WTC11 (cell line): ENCODE results near the gene STRN. TPM values are rescaled to one million over a fixed set of nuclear protein-coding genes. Genes with fewer than 3 reads are reported as not detected.

ENCODE experiments used
- ATAC-seq: fragments of 200-7000 bp; cut with Tn5 transposase; 2 replicates; pipeline ENCODE4 v1.10.0; 2021; ENCODE audit warnings: mild to moderate bottlenecking, moderate library complexity
- CTCF ChIA-PET: fragments of 300-600 bp; sonication (Branson Sonifier 250); formaldehyde crosslinking; loops from one replicate; lab custom pipeline; 2021; ENCODE audit warnings: antibody characterized with exemption; lab: Charles Lee
- POLR2A ChIA-PET: fragments of 350-600 bp; sonication (Branson Sonifier 250); formaldehyde crosslinking; loops from one replicate; lab custom pipeline; 2021; ENCODE audit warnings: antibody characterized with exemption; lab: Charles Lee
- DNase-seq: peaks from one replicate; pipeline ENCODE4 v3.0.0; 2021; ENCODE audit warnings: low spot score
- H3K27ac Mint-ChIP-seq: 2 replicates; pipeline ENCODE4 v1.8.0; 2021; ENCODE audit warnings: mixed read lengths
- H3K27me3 Mint-ChIP-seq: 2 replicates; pipeline ENCODE4 v1.8.0; 2021; ENCODE audit warnings: low read depth, mild to moderate bottlenecking, moderate library complexity, mixed read lengths
- H3K36me3 Mint-ChIP-seq: 2 replicates; pipeline ENCODE4 v1.8.0; 2021; ENCODE audit warnings: mixed read lengths
- H3K4me1 Mint-ChIP-seq: 2 replicates; pipeline ENCODE4 v1.8.0; 2022; ENCODE audit warnings: mixed read lengths
- H3K4me3 Mint-ChIP-seq: 2 replicates; pipeline ENCODE4 v1.8.0; 2021; ENCODE audit warnings: mild to moderate bottlenecking, moderate library complexity, mixed read lengths
- H3K9me3 Mint-ChIP-seq: 2 replicates; pipeline ENCODE4 v1.8.0; 2021; ENCODE audit warnings: mixed read lengths
- AR ChIP-seq: fragments of 250-450 bp; sonication (Bioruptor Pico); IDR thresholded peaks from 2 replicates; pipeline ENCODE4 v1.9.0; 2021; ENCODE audit warnings: mild to moderate bottlenecking
- ATF1 ChIP-seq: sonication (generic); formaldehyde crosslinking; IDR thresholded peaks from 2 replicates; pipeline ENCODE4 v1.8.1; 2023; ENCODE audit warnings: mild to moderate bottlenecking, moderate library complexity, missing genetic modification reagents
- ATF2 ChIP-seq: sonication (generic); formaldehyde crosslinking; IDR thresholded peaks from 2 replicates; pipeline ENCODE4 v1.8.1; 2022; ENCODE audit warnings: low read depth, missing genetic modification reagents, borderline replicate concordance
- CBFB ChIP-seq: sonication (generic); formaldehyde crosslinking; IDR thresholded peaks from 2 replicates; pipeline ENCODE4 v1.8.1; 2022; ENCODE audit warnings: mild to moderate bottlenecking, low read depth, missing genetic modification reagents
- ELF4 ChIP-seq: sonication (generic); formaldehyde crosslinking; IDR thresholded peaks from 2 replicates; pipeline ENCODE4 v1.8.1; 2022; ENCODE audit warnings: low read depth, mild to moderate bottlenecking, moderate library complexity, missing genetic modification reagents
- GABPB1 ChIP-seq: sonication (generic); formaldehyde crosslinking; IDR thresholded peaks from 2 replicates; pipeline ENCODE4 v1.8.1; 2023; ENCODE audit warnings: mild to moderate bottlenecking, missing genetic modification reagents
- GTF2I ChIP-seq: fragments of 250-450 bp; sonication (Bioruptor Pico); conservative IDR thresholded peaks from 2 replicates; pipeline ENCODE4 v1.4.0; 2021; ENCODE audit warnings: mild to moderate bottlenecking
- JUN ChIP-seq: sonication (generic); formaldehyde crosslinking; IDR thresholded peaks from 2 replicates; pipeline ENCODE4 v1.8.0; 2023; ENCODE audit warnings: mild to moderate bottlenecking, missing genetic modification reagents
- SMAD4 ChIP-seq: sonication (generic); formaldehyde crosslinking; IDR thresholded peaks from 2 replicates; pipeline ENCODE4 v1.8.0; 2022; ENCODE audit warnings: mild to moderate bottlenecking, missing genetic modification reagents
- SOX15 ChIP-seq: fragments of 250-450 bp; sonication (Bioruptor Pico); IDR thresholded peaks from 2 replicates; pipeline ENCODE4 v1.9.0; 2021; ENCODE audit warnings: mild to moderate bottlenecking
- TP53 ChIP-seq: sonication (generic); formaldehyde crosslinking; IDR thresholded peaks from 2 replicates; pipeline ENCODE4 v1.8.1; 2023; ENCODE audit warnings: mild to moderate bottlenecking, missing genetic modification reagents
- ZMAT4 ChIP-seq: fragments of 250-450 bp; sonication (Bioruptor Pico); IDR thresholded peaks from 2 replicates; pipeline ENCODE4 v1.9.0; 2021; ENCODE audit warnings: mild to moderate bottlenecking
- ZNF121 ChIP-seq: sonication (generic); formaldehyde crosslinking; IDR thresholded peaks from 2 replicates; pipeline ENCODE4 v1.8.0; 2023; ENCODE audit warnings: missing genetic modification reagents
- total RNA-seq: library from RNA; stranded (reverse); gene quantifications from 3 replicates; pipeline ENCODE4 v1.2.3, GENCODE V29; 2021
- TF ChIP-seq, protein P1 (sequence below): fragments of 200-600 bp; IDR thresholded peaks from 2 replicates; pipeline ENCODE4 v1.8.0; 2022; ENCODE audit warnings: antibody characterized with exemption
- TF ChIP-seq, protein P2 (sequence below): sonication (generic); formaldehyde crosslinking; IDR thresholded peaks from 2 replicates; pipeline ENCODE4 v1.8.1; 2022; ENCODE audit warnings: low read depth, mild to moderate bottlenecking, moderate library complexity, missing genetic modification reagents, borderline replicate concordance
- TF ChIP-seq, protein P3 (sequence below): fragments of 250-450 bp; sonication (Bioruptor Pico); IDR thresholded peaks from 2 replicates; pipeline ENCODE4 v1.9.0; 2021; ENCODE audit warnings: mild to moderate bottlenecking, borderline replicate concordance

STRN gene
- total RNA-seq, 1 experiment from 2014 or later, result 34.7 TPM

DNA sequence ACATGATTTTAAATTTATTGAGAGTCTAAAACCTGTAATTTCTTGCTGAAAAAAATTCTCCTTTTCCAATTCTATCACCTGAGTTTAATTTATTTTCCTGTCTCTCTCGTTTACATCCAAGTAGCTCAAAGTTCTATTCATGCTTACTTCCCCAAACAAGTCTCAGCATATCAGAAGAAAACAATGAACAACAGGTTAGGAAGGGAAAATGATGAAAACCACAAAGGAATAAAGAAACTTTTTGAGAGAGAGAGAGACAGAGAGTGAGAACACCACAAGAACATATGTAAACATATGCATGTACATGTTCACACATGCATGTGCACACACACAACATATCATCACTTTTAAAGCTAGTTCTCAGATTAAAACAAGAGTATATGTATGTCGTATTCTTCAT, 112.1 kb downstream of the STRN start:
- Mint-ChIP-seq H3K36me3 (peaks cover 20% of the 10 kb centered on the region), H3K27me3 (no peaks in the 10 kb centered on the region), H3K4me1 (peaks cover 4% of the 10 kb centered on the region; the same call in 1 of the 2 replicates), H3K4me3 (no peak overlapping the region), H3K27ac (peak overlapping the region; percentile 64), H3K9me3 (no peaks in the 10 kb centered on the region)
- no peak for TF ChIP-seq JUN (CRISPR knock-in tag)
- TF ChIP-seq GABPB1 (CRISPR knock-in tag), result no peak
- TF ChIP-seq, protein P1, sequence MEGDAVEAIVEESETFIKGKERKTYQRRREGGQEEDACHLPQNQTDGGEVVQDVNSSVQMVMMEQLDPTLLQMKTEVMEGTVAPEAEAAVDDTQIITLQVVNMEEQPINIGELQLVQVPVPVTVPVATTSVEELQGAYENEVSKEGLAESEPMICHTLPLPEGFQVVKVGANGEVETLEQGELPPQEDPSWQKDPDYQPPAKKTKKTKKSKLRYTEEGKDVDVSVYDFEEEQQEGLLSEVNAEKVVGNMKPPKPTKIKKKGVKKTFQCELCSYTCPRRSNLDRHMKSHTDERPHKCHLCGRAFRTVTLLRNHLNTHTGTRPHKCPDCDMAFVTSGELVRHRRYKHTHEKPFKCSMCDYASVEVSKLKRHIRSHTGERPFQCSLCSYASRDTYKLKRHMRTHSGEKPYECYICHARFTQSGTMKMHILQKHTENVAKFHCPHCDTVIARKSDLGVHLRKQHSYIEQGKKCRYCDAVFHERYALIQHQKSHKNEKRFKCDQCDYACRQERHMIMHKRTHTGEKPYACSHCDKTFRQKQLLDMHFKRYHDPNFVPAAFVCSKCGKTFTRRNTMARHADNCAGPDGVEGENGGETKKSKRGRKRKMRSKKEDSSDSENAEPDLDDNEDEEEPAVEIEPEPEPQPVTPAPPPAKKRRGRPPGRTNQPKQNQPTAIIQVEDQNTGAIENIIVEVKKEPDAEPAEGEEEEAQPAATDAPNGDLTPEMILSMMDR, result no peak
- TF ChIP-seq CBFB, result no peak
- no peak for TF ChIP-seq ATF2 (CRISPR knock-in tag)
- TF ChIP-seq GTF2I (CRISPR knock-in tag), result no peak
- TF ChIP-seq ATF1, result no peak
- TF ChIP-seq ELF4 (CRISPR knock-in tag), result no peak
- no peak for TF ChIP-seq TP53 (CRISPR knock-in tag)
- TF ChIP-seq, protein P2, sequence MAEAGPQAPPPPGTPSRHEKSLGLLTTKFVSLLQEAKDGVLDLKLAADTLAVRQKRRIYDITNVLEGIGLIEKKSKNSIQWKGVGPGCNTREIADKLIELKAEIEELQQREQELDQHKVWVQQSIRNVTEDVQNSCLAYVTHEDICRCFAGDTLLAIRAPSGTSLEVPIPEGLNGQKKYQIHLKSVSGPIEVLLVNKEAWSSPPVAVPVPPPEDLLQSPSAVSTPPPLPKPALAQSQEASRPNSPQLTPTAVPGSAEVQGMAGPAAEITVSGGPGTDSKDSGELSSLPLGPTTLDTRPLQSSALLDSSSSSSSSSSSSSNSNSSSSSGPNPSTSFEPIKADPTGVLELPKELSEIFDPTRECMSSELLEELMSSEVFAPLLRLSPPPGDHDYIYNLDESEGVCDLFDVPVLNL, result no peak
- no peak for TF ChIP-seq AR (CRISPR knock-in tag)
- TF ChIP-seq ZMAT4 (CRISPR knock-in tag), result no peak
- TF ChIP-seq, protein P3, sequence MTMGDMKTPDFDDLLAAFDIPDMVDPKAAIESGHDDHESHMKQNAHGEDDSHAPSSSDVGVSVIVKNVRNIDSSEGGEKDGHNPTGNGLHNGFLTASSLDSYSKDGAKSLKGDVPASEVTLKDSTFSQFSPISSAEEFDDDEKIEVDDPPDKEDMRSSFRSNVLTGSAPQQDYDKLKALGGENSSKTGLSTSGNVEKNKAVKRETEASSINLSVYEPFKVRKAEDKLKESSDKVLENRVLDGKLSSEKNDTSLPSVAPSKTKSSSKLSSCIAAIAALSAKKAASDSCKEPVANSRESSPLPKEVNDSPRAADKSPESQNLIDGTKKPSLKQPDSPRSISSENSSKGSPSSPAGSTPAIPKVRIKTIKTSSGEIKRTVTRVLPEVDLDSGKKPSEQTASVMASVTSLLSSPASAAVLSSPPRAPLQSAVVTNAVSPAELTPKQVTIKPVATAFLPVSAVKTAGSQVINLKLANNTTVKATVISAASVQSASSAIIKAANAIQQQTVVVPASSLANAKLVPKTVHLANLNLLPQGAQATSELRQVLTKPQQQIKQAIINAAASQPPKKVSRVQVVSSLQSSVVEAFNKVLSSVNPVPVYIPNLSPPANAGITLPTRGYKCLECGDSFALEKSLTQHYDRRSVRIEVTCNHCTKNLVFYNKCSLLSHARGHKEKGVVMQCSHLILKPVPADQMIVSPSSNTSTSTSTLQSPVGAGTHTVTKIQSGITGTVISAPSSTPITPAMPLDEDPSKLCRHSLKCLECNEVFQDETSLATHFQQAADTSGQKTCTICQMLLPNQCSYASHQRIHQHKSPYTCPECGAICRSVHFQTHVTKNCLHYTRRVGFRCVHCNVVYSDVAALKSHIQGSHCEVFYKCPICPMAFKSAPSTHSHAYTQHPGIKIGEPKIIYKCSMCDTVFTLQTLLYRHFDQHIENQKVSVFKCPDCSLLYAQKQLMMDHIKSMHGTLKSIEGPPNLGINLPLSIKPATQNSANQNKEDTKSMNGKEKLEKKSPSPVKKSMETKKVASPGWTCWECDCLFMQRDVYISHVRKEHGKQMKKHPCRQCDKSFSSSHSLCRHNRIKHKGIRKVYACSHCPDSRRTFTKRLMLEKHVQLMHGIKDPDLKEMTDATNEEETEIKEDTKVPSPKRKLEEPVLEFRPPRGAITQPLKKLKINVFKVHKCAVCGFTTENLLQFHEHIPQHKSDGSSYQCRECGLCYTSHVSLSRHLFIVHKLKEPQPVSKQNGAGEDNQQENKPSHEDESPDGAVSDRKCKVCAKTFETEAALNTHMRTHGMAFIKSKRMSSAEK (CRISPR knock-in tag), result no peak
- TF ChIP-seq SMAD4 (CRISPR knock-in tag), result no peak
- no peak for TF ChIP-seq ZNF121 (CRISPR knock-in tag)
- TF ChIP-seq SOX15 (CRISPR knock-in tag), result no peak
- ATAC-seq (no peak), DNase-seq (no peak)
- ChIA-PET CTCF (no interaction called here), POLR2A (no interaction called here)
